SK-N-DZ (cell line): ENCODE results near the gene ALDH1A1.

Experiments used
- DNase-seq: peaks from one replicate; pipeline ENCODE4 v3.0.0-alpha.2; 2015; ENCODE audit warnings: low spot score

Gene ALDH1A1

GRCh38 chr9:72857624-72857996, 95.2 kb downstream of the ALDH1A1 start:
- no peak for DNase-seq

GRCh38 chr9:72856972-72857623, 95.8 kb downstream of the ALDH1A1 start:
- peak; percentile 46 for DNase-seq

GRCh38 chr9:72855890-72856523, 96.8 kb downstream of the ALDH1A1 start:
- no peak for DNase-seq

- no peak for DNase-seq
Measured at GRCh38 chr9:72855321-72855720, 97.5 kb downstream of the ALDH1A1 start.
